Fibroblast of lung (primary cell): ENCODE results near the gene ANKFY1. TPM values are rescaled to one million over a fixed set of nuclear protein-coding genes. Genes with fewer than 3 reads are reported as not detected.

Source experiments
- DNase-seq, 2 donors: peaks; one replicate each; pipeline versions ENCODE4 v3.0.0 to v3.0.0-alpha.2; 2010; ENCODE audit warnings: low read depth in 2 of 2
- H2AFZ ChIP-seq: 2 replicates; pipeline ENCODE4 v1.5.1; 2012; ENCODE audit warnings: low read length, control low read depth, inconsistent platforms
- H3K27ac ChIP-seq: 2 replicates; pipeline ENCODE4 v1.5.1; 2011; ENCODE audit warnings: low read length, control low read depth; ENCODE audit not compliant: insufficient read depth
- H3K27me3 ChIP-seq: 2 replicates; pipeline ENCODE4 v1.5.1; 2011; ENCODE audit warnings: mild to moderate bottlenecking, low read length; ENCODE audit not compliant: control insufficient read depth, insufficient read depth
- H3K36me3 ChIP-seq: 2 replicates; pipeline ENCODE4 v1.5.1; 2011; ENCODE audit warnings: low read length; ENCODE audit not compliant: control insufficient read depth, insufficient read depth
- H3K4me1 ChIP-seq: 2 replicates; pipeline ENCODE4 v1.5.1; 2011; ENCODE audit warnings: low read length; ENCODE audit not compliant: control insufficient read depth, insufficient read depth; ENCODE audit errors: extremely low read depth
- H3K4me2 ChIP-seq: 2 replicates; pipeline ENCODE4 v1.5.1; 2011; ENCODE audit warnings: low read length, control low read depth; ENCODE audit not compliant: insufficient read depth; ENCODE audit errors: extremely low read depth
- H3K4me3 ChIP-seq, 4 experiments: fragments of 200-600 bp in 1 of 4; sonication (generic) in 1 of 4; replicated peaks in 1 of 4; 2 replicates each; pipeline ENCODE4 v1.5.1; 2011 to 2016; ENCODE audit warnings: low read length in 4 of 4, low read depth in 3 of 4, mild to moderate bottlenecking in 3 of 4, control low read depth in 2 of 4, inconsistent platforms in 1 of 4, mixed read lengths in 1 of 4; ENCODE audit not compliant: insufficient read depth in 1 of 4; ENCODE audit errors: control extremely low read depth in 1 of 4
- H3K79me2 ChIP-seq: 2 replicates; pipeline ENCODE4 v1.5.1; 2012; ENCODE audit warnings: mild to moderate bottlenecking, low read length, inconsistent platforms; ENCODE audit not compliant: control insufficient read depth, insufficient read depth
- H3K9ac ChIP-seq: 2 replicates; pipeline ENCODE4 v1.5.1; 2011; ENCODE audit warnings: mild to moderate bottlenecking, low read length, control low read depth; ENCODE audit not compliant: insufficient read depth
- H3K9me3 ChIP-seq: 2 replicates; pipeline ENCODE4 v1.5.1; 2012; ENCODE audit warnings: low read depth, low read length; ENCODE audit not compliant: control insufficient read depth, insufficient read depth
- H4K20me1 ChIP-seq: 2 replicates; pipeline ENCODE4 v1.5.1; 2011; ENCODE audit warnings: low read length; ENCODE audit not compliant: control insufficient read depth, insufficient read depth; ENCODE audit errors: extremely low read depth
- CTCF ChIP-seq, 2 donors: IDR thresholded peaks in 1 of 2; conservative IDR thresholded peaks in 1 of 2; 1 replicate in 1 of 2; 2 replicates in 1 of 2; pipeline ENCODE4 v1.5.1; 2011 to 2012; ENCODE audit warnings: low read length in 2 of 2, control low read depth in 1 of 2, inconsistent platforms in 1 of 2, low read depth in 1 of 2, mild to moderate bottlenecking in 1 of 2
- EZH2 ChIP-seq: IDR thresholded peaks from 2 replicates; pipeline ENCODE4 v1.5.1; 2012; ENCODE audit warnings: low read length, control low read depth, mild to moderate bottlenecking; ENCODE audit errors: missing control alignments
- polyA plus RNA-seq, 2 donors: library from polyadenylated mRNA; depleted of rRNA in 1 of 2; stranded (reverse) in 1 of 2; unstranded in 1 of 2; fragments of >200 nt; gene quantifications; 2 replicates each; pipeline ENCODE4 v1.2.1, GENCODE V29; 2011 to 2012; ENCODE audit warnings: missing spikeins in 1 of 2
- total RNA-seq: library from RNA; depleted of rRNA; stranded (reverse); fragments of >200 nt; gene quantifications from 2 replicates; pipeline ENCODE4 v1.2.1, GENCODE V29; 2014

ANKFY1 gene
- total and polyA plus RNA-seq, 2 donors (not counting 1 experiment from before 2014, with no cell fraction given): 26.1 to 34.0 TPM

GRCh38 chr17:4214157-4214556 is 49.6 kb downstream of the ANKFY1 start:
- H3K4me2 ChIP-seq: no peak overlapping the region
- H3K4me1 ChIP-seq: no peaks in the 10 kb centered on the region
- H3K27ac ChIP-seq: no peak overlapping the region
- H3K36me3 ChIP-seq: peaks cover 5% of the 10 kb centered on the region
- no peak for TF ChIP-seq EZH2
- TF ChIP-seq CTCF (conservative IDR thresholded peaks at IDR 0.05 in 1 of 2, IDR thresholded peaks at IDR 0.05 in 1 of 2; ENCODE audit: low read depth in 1 of 2, low read length in 2 of 2): no peak
- H4K20me1 ChIP-seq: no peaks in the 10 kb centered on the region
- no peak for DNase-seq
- H3K27me3 ChIP-seq: no peaks in the 10 kb centered on the region
- H2AFZ ChIP-seq: no peak overlapping the region
- no peaks in the 10 kb centered on the region for H3K79me2 ChIP-seq
- no peak overlapping the region for H3K9ac ChIP-seq
- no peaks in the 10 kb centered on the region for H3K9me3 ChIP-seq
- no peak overlapping the region for H3K4me3 ChIP-seq

GRCh38 chr17:4209611-4210010 is 54.2 kb downstream of the ANKFY1 start:
- Histone ChIP-seq H3K9me3 (no peaks in the 10 kb centered on the region), H3K4me3 (no peak overlapping the region), H3K27ac (no peak overlapping the region), H4K20me1 (no peaks in the 10 kb centered on the region), H2AFZ (no peak overlapping the region), H3K4me1 (peaks cover 4% of the 10 kb centered on the region), H3K9ac (no peak overlapping the region), H3K36me3 (peaks cover 6% of the 10 kb centered on the region), H3K27me3 (no peaks in the 10 kb centered on the region), H3K79me2 (no peaks in the 10 kb centered on the region), H3K4me2 (no peak overlapping the region)
- no peak for DNase-seq
- TF ChIP-seq EZH2 (no peak), CTCF (conservative IDR thresholded peaks at IDR 0.05 in 1 of 2, IDR thresholded peaks at IDR 0.05 in 1 of 2; ENCODE audit: low read depth in 1 of 2, low read length in 2 of 2) (no peak)

- no peak for DNase-seq
- Histone ChIP-seq H3K9me3 (no peaks in the 10 kb centered on the region), H3K4me2 (no peak overlapping the region), H3K36me3 (peaks cover 6% of the 10 kb centered on the region), H2AFZ (no peak overlapping the region), H3K79me2 (no peaks in the 10 kb centered on the region), H3K4me3 (no peak overlapping the region), H3K9ac (no peak overlapping the region), H3K27ac (no peak overlapping the region), H3K27me3 (no peaks in the 10 kb centered on the region), H3K4me1 (peaks cover 8% of the 10 kb centered on the region), H4K20me1 (no peaks in the 10 kb centered on the region)
- TF ChIP-seq CTCF (conservative IDR thresholded peaks at IDR 0.05 in 1 of 2, IDR thresholded peaks at IDR 0.05 in 1 of 2; ENCODE audit: low read depth in 1 of 2, low read length in 2 of 2) (no peak), EZH2 (no peak)
Measured at GRCh38 chr17:4208238-4208637, 55.5 kb downstream of the ANKFY1 start.
